Activated CD8-positive, alpha-beta memory T cell treated with anti-CD3 and anti-CD28 coated beads, Interleukin-2, amount 50 U/mL, for 24 hours (primary cell): ENCODE results near the gene CTSL.

Experiments used
- DNase-seq: peaks from one replicate; pipeline ENCODE4 v3.0.0-alpha.2; 2020; ENCODE audit errors: extremely low read depth

CTSL gene

GRCh38 chr9:87725900-87726709 lies at the start of gene CTSL:
Gene CTSL (plus strand): TSS chr9:87726119. CDS start chr9:87727604, 1,485 bp downstream.
- DNase-seq: no peak

- no peak for DNase-seq
These were observed 48.7 kb upstream of the CTSL start for GRCh38 chr9:87676976-87677775.

- DNase-seq: no peak
These were observed 47.9 kb upstream of the CTSL start for GRCh38 chr9:87677776-87678587.

GRCh38 chr9:87678650-87679355 lies 47.1 kb upstream of the CTSL start:
- DNase-seq: peak; percentile 9

GRCh38 chr9:87681271-87682061 lies 44.5 kb upstream of the CTSL start:
- DNase-seq: no peak

- DNase-seq: no peak
These were observed 43.8 kb upstream of the CTSL start for GRCh38 chr9:87682085-87682484.

GRCh38 chr9:87682618-87683017 lies 43.3 kb upstream of the CTSL start:
- no peak for DNase-seq

- DNase-seq: no peak
These were observed 41.9 kb upstream of the CTSL start for GRCh38 chr9:87683751-87684626.

- DNase-seq: no peak
These were observed 41.2 kb upstream of the CTSL start for GRCh38 chr9:87684627-87685219.

GRCh38 chr9:87685441-87685840 lies 40.5 kb upstream of the CTSL start:
- DNase-seq: no peak

- no peak for DNase-seq
These were observed 39.9 kb upstream of the CTSL start for GRCh38 chr9:87685871-87686519.

GRCh38 chr9:87686520-87687090 lies 39.3 kb upstream of the CTSL start:
- no peak for DNase-seq

GRCh38 chr9:87687207-87687606 lies 38.7 kb upstream of the CTSL start:
- no peak for DNase-seq

- no peak for DNase-seq
These were observed 31.6 kb upstream of the CTSL start for GRCh38 chr9:87694236-87694755.

GRCh38 chr9:87695523-87695922 lies 30.4 kb upstream of the CTSL start:
- no peak for DNase-seq

GRCh38 chr9:87696641-87697040 lies 29.3 kb upstream of the CTSL start:
- DNase-seq: no peak

GRCh38 chr9:87698069-87698809 lies 27.7 kb upstream of the CTSL start:
- no peak for DNase-seq
